NCI-H2196 (cell line): ENCODE data around the gene STK4.
A peak's percentile ranks its signal among the peaks of the same experiment; 100 is the strongest.

Experiments
- DNase-seq: peaks from one replicate; lab custom pipeline; 2025; ENCODE audit not compliant: unreplicated experiment; lab: John Stamatoyannopoulos, UW

STK4 gene

DNA sequence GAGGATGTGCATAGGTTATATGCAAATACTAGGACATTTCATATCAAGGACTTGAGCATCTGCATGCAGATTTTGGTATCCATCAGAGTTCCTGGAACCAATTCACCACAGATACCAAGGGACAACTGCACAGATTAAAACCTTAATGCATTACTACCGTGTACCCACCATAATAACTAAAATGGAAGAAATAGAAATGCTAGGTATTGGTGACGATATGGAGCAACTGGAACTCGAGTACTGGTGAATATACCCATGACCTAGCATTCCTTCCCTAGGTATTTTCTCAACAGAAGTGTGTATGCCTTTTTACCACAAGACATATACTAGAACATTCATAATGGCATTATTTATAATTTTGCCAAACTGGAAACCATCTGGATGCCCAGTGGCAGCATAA, 116.2 kb downstream of the STK4 start:
- DNase-seq: no peak

DNA sequence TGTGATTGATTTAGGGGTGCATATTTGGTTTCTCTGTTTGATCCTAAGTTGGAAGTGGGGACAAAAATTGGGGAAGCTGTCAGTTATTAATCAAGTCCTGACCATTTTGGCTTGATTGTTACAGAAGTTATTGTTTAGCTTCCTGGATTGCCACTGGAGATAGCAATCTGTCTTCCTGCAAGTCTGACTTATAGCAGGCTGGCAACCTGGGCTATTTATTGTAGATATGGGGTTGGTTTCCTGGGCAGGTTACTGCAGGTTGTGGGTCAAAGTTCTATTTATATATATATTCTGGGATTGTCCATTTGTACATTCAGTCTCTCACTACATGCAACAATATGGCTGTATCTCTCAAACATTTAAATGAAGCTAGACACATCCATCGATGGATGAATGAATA, 116.8 kb downstream of the STK4 start:
- DNase-seq: no peak

DNA sequence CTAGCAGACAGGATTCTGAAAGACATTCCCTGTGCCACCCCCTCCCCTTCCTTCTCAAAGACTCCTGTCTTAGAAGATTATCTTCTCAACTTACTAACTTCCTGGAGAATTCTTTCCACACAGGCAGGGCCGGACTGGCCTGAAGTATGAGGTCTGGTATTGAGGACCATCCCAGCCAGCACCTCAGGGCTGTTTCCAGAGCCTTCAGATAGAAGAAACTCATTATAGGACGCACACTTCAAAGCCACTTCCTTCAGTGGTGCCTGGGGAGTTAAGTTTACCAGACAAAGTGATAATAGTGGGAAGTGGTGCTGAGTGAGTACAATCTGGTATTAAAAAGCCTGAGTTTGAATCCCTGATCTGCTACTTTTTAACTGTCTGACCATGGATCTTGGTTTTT, 119.0 kb downstream of the STK4 start:
- DNase-seq: no peak

DNA sequence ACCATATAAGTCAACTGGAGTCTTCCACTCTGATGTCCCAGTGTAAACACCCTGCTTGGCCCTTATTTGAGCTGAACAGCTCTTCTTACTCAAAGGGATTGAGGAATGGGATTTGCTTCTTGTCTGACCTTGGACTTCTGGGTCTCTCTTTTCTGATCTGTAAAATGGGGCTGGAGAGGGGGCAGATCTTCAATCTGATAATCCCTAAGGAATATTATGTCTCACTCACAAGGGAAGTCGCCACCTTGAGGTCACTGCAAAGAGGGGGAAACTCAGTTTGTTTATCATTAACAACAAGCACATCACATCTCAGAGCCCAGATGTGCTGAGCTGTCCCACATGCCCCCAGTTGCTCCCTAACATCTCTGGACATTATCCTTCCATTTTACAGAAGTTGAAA, 119.6 kb downstream of the STK4 start:
- DNase-seq: no peak

DNA sequence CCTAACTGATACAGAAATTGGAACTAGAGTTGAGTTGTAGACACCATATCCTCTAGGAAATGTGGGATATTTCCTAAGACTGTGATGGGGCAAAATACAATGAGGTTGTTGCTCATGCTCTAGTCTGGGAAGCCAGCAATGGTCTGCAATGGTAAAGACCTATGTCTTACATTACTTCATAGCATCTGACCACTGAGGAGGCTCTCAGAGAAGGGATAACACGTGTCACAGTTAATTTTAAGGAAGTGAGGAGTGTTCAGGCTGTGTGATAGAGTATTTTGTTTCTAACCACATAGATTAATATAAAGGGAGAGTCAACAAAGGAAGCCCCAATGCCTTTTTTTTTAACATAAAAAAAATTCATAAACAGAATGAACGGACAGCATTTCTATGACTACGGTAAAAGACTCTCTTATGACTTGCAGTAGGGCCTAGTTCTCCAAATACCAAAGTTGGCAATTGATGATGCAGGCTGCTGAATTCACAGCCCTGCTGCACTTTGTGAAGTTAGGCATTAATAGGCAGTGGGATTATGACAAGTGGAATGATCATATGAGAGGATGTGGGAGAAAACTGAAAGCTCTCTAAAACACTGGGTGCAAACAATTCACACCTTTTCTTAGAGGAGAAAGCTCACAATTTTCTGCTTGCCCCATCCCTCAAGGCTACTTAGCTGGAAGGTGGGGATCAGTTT, 120.9 kb downstream of the STK4 start:
- DNase-seq: no peak

DNA sequence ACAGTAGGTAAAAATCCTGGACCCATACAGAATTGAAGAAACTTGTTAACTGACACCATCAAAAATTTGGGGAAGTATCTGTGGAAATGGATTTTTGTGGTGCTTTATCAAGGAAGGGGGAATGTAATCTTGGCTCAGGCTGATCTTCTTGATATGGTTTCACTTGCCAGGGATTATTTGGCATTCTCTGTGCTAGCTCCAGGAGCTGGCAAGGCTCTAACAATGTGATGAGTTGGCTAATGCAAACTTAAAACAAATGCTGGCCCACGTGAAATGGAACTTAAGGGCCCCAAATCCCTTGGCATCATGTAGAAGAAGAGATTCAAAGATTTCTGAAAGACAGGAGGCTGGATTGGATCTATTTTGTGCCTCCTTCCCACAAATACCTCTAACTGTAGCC, 121.5 kb downstream of the STK4 start:
- no peak for DNase-seq

DNA sequence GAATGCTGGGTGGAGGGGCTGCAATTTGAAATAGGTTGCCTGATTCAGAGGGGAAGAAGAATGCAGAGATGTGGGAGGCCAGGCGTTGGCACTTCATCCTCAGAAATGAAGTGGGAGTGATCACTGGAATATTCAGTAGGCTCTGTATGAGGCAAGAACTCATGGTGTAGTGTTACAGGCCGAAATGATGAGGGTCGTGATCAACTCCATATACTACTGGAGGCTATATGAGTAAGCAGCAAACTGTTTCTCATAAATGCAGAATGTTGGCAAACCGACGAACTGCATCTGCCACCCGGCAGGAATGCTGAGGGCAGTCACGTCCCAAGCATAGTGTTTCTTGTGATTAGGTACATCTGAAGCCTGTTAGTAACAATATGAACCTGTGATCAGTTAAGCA, 121.9 kb downstream of the STK4 start:
- no peak for DNase-seq

DNA sequence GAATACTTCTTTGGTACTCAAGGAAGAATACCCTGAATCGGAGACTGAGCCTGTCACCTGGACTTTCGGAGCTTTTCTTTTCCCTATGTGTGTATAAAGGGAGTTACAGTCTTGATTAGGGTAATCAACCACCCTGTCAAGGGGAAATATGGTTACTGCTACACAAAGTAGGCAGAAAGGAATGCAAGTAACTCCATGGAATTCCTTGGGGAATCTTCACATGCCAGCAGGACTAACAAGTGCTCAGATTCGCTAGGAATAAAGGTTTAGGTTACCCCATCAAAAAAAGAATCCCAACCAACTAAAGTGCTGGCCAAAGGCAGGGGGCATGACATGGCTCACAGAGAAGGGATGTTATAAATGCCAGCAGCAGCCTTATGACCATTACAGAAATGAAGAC, 124.2 kb downstream of the STK4 start:
- DNase-seq: no peak

DNA sequence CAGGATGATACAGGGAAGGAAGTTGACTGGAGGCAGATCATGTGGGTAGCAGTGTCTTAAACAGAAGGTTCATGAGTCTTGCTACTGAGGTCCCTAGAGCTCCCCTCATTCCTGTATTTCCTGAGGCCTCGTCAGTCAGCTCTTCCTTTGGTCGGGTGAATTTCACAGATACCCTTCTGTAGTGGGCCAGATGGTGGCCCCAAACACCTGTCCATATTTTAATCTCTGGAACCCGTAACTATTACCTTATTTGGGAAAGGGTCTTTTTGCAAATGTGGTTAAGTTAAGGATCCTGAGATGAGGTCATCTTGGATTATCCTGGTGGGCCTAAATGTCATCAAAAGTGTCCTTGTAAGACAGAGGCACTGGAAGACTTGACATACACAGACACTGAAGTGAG, 125.1 kb downstream of the STK4 start:
- DNase-seq: no peak

DNA sequence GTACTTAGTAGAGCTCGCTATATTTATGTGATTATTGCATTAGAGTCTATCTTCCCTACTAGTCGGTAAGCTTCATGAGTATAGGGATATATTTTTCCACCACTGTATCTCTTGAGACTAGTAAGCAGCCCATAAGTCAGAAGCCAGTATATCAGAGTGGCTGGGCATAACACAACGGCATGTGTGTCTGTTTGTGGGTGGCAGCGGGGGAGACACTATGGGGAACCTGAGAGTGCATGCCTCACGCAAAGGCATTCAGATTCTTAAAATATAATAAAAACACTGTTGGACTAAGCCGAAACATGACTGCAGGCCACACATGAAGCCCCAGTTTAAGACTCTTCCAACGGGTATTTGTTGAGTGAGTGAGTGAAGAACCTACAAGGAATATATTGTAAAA, 126.6 kb downstream of the STK4 start:
- no peak for DNase-seq

DNA sequence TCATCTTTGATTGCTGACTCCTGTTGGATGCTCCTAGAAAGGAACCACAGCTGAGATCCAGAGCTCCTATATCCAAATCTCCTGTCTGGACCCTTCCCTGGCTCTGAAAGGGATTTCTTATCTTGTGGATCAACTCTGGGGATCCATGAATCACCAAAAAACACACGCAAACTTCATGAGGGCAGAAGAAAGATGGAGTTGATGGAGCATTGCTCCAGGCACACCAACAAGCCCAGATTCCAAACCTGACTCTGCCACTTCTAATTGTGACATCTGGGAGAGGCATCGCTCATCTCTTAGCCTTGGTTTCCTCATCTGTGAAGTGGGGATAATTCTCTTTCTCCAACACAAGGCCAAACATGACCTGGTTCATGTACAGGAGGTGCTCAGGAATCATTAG, 127.9 kb downstream of the STK4 start:
- DNase-seq: no peak

DNA sequence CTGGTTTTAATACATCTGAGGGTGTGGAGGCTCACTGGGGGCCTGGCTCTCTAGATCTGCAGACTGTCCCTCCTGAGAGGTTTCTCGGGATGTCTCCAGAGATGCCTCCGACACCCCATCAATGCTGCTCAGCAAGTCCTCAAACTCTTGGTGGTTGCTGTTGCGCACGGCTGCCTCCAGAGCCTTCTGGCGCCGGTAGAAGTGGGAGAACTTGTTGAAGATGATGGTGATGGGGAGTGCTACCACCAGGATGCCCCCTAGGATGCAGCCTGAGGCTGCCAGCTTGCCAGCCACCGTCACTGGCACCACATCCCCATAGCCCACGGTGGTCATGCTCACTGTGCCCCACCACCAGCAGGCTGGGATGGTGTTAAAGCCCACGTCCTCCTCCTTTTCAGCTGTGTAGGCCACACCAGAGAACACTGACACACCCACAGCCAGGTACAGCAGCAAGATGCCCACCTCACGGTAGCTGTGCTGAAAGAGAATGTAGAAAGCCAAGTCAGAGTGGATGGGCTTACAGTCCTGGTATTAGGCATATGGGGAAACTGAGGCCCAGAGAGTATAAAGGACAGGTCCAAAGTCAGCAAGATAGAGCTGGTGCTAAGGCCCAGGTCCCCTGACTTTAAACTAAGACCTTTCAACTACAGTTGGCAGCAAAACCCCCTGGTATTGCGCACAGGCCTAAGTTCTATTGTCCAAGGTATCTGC, 128.7 kb downstream of the STK4 start:
- no peak for DNase-seq

DNA sequence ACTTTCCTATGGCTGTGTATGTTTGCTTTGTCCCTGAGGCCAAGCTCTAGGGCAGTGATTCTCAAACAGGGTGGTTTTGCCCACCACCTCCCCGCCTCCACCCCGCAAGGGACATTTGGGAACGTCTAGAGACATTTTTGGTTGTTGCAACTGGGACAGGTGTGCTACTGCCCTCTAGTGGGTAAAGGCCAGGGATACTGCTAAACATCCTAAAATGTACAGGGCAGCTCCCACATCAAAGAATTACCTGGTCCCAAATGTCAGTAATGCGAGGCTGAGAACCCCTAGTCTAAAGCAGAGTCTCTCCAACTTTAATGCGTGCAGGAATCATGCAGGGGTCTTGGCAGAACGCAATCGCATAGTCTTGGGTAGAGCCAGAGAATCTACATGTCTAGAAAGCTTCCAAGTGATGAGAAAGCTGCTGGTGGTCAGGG, 129.5 kb downstream of the STK4 start:
- DNase-seq: peak; percentile 25

DNA sequence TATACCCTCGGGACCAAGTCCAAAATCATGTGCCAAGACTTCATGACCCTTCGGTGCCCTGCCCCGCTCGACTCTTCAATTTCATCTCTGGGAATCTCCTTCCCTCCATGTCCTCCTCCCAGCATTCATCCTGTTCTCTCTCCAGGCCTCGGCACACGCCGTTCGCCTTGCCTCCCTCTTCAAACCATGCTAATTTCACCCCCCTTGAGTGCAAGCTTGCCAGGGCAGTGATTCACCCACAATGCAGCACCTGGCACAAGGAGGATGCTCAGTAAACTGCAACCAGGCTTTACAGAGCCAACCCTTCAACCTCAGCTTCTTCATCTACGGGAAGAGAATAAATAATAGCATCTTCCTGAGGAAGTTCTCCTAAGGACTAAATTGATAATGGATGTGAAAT, 130.5 kb downstream of the STK4 start:
- no peak for DNase-seq

DNA sequence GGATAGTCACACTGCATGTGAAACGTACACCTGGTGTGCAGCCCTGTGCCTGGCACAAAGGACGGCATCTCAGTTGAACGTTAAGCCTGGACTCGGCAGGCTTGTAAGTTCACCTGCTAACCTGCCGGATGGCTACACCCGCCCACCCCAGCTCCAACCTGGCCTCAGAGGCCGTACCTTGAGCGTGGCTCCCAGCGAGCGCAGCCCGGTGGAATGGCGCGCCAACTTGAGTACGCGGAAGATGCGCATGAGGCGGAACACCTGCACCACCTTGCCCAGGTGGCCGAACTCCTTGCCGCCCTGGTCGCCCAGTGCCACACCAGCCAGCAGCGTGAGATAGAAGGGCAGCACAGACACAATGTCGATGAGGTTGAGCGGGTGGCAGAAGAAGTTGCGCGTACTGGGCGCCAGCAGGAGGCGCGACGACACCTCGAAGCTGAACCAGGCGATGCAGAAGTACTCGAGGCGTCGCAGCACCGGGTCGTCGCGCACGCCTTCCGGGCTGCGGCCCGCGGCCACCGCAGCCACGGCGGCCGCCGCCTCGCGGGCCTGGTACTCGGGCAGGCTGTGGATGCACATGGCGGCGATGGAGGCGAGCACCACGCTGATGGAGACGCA, 131.3 kb downstream of the STK4 start:
- DNase-seq: no peak

DNA sequence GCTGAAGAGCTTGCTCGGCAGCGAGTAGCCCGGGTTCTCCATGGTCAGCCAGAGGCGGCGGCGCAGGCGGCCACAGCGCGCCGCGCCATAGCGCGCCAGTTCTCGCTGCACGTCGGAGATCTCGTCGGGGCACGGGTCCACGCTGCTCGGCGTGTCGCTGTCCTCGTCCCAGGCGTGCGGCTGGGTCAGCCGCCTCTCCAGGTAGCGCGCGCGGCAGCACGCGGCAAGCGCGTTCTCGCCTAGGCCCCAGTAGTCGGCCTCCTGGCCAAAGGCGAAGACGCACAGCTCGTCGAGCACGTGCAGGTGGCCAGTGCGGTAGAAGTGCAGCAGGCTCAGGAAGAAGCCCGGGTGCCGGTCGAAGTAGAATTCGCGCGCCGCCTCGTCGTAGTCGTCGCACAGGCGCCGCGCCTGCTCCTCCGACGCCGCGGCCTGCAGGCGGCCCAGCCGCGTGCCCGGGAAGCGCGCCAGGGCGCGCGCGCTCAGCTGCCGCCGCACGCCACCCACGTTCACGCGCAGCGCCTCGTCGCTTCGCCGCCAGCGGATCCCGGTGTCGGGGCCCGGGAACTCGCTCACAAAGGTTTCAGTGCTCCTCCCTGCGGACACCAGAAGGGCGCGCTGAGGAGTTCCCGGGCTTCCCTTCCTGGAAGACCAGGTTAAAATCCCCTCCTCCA, 131.9 kb downstream of the STK4 start:
- no peak for DNase-seq

DNA sequence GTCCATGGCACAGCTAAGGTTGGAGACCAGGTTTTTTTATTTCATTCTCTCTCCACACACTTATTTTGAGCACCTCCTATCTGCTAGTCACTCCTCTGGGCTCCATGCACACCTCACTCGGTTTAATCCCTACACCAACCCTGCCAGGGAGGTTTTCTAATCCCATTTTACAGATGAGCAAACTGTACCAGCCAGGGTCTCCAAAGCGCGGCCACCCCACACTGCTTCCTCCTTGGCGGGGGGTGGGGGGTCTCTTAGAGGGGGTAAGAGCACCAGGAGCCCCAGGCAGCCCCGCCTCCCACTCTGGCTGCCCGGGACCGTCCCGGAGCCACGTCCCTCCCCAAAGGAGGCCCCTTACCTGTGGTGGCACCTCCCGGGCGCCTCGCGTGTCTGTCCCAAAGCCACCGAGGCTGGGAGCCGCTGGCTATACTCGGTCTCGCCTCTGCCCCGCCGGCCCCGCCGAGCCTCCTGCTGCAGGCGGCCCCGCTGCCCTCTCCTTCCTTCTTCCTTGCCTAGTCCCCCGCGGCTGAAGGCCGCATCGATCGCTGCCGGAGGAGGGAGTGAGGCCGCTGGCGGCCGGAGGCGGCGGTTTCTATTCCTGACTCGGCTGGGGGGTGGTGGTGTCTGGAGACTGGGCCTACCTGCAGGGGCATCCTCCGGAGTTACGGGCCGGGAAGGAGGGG, 134.4 kb downstream of the STK4 start, which contains the start of gene KCNS1:
Gene KCNS1 (minus strand): TSS at position 565 of the 683 bp plus-strand sequence. CDS start 1,891 bp downstream, outside the sequence.
- no peak for DNase-seq

DNA sequence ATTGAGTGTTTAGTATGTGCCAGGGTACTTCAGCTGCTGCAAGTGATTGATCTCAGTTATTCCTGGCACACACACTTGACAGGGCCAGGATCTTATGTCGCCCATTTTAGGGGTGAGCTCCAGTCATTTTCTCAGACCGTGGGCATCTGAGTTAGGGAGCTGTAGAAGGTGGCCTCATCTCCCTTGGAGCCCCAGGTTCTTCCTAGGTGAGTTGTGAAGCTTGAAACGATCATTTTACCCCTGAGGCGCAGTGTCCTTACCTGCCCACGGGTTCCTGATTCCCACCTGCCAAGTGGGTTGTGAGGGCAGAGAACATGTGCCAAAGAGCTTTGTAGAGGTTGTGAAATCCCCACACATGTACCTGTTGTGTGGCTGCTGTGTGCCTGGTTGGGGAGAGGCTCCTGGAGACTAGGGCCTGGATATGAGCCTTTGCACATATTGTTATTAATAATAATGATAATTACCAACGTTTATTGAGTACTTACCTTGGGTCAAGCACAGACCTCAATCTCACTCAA, 135.1 kb downstream of the STK4 start:
- no peak for DNase-seq

DNA sequence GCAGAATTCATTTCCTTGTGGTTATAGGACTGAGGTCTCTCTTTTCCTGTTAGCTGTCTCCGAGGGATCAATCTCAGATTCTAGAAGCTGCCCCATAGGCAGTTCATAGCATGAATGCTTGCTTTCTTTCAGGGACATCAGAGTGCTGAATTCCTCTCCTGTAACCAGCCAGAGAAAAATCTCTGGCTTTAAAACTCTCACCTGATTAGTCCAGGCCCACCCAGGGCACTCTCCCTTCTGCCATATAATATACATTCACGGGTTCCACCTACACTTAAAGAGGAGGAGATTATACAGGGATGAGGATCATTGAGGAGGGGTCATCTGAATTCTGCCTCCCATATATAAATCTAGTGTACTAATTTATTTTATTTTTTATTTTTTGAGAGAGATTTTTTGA, 136.8 kb downstream of the STK4 start:
- DNase-seq: no peak

DNA sequence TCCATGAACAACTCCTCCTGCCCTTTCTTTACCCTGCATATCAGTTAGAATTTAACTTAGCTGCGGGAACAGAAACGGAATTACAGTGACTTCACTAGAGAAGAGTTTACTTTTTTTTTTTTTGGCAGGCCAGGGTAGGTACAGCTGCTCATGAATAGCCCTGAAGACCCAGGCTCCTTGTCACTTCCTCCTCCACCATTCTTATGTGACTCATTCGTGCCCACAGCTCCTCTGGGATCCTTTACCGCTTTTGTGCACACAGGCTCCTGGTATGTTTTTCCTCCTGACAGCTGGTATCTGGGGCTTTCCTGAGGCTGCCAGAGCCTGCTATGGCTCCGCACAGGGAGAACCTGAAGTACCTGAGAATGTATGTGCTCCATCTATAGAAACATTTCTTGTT, 138.5 kb downstream of the STK4 start:
- DNase-seq: no peak

DNA sequence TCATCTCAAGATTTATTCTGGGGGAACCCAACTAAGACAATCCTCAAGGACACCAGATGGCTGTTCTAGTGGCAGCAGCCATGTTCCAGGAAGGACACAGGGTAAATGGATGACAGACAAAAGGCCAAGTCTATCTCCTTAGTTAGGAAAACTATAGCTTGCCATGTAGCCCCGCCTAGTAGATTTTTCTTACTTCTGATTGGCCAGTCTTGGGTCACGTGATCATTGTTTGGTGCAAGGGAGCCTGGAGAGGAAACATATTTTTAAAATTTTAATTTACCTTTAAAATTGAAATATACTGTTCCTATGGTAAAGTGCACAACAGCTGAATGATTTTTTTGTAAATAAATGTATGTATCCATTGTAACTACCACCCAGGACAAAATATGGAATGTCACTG, 139.0 kb downstream of the STK4 start:
- DNase-seq: no peak
